Measurements from ENCODE around the gene SLC26A4.
A peak's percentile ranks its signal among the peaks of the same experiment; 100 is the strongest.

The SLC26A4 gene

GRCh38 chr7:107712896-107713295, 52.3 kb downstream of the SLC26A4 start:
- no peaks in the 10 kb centered on the region for H3K36me3 ChIP-seq (ENCODE audit: insufficient read depth, low read length)
- H2AFZ ChIP-seq (ENCODE audit: low read depth, low read length), result no peak overlapping the region
- H3K9me3 ChIP-seq (ENCODE audit: low read length), result no peaks in the 10 kb centered on the region
- H3K4me1 ChIP-seq (ENCODE audit: insufficient read depth, low read length), result no peaks in the 10 kb centered on the region
- H3K27me3 ChIP-seq (ENCODE audit: insufficient read depth, low read length), result no peaks in the 10 kb centered on the region
- H3K4me3 ChIP-seq (ENCODE audit: low read length), result no peak overlapping the region

GRCh38 chr7:107715531-107715930, 54.9 kb downstream of the SLC26A4 start:
- no peaks in the 10 kb centered on the region for H3K4me1 ChIP-seq (ENCODE audit: insufficient read depth, low read length)
- H3K4me3 ChIP-seq (ENCODE audit: low read length), result no peak overlapping the region
- no peaks in the 10 kb centered on the region for H3K36me3 ChIP-seq (ENCODE audit: insufficient read depth, low read length)
- H3K9me3 ChIP-seq (ENCODE audit: low read length), result no peaks in the 10 kb centered on the region
- H2AFZ ChIP-seq (ENCODE audit: low read depth, low read length), result no peak overlapping the region
- H3K27me3 ChIP-seq (ENCODE audit: insufficient read depth, low read length), result no peaks in the 10 kb centered on the region

GRCh38 chr7:107718456-107719193, 58.0 kb downstream of the SLC26A4 start:
- Histone ChIP-seq H3K4me3 (ENCODE audit: low read length) (no peak overlapping the region), H3K27me3 (ENCODE audit: insufficient read depth, low read length) (no peaks in the 10 kb centered on the region), H3K9me3 (ENCODE audit: low read length) (no peaks in the 10 kb centered on the region), H3K36me3 (ENCODE audit: insufficient read depth, low read length) (no peaks in the 10 kb centered on the region), H2AFZ (ENCODE audit: low read depth, low read length) (no peak overlapping the region), H3K4me1 (ENCODE audit: insufficient read depth, low read length) (no peaks in the 10 kb centered on the region)

- H3K27me3 ChIP-seq (ENCODE audit: insufficient read depth, low read length), result no peaks in the 10 kb centered on the region
- H3K9me3 ChIP-seq (ENCODE audit: low read length), result no peaks in the 10 kb centered on the region
- H3K4me3 ChIP-seq (ENCODE audit: low read length), result no peak overlapping the region
- H2AFZ ChIP-seq (ENCODE audit: low read depth, low read length), result no peak overlapping the region
- H3K36me3 ChIP-seq (ENCODE audit: insufficient read depth, low read length), result no peaks in the 10 kb centered on the region
- no peaks in the 10 kb centered on the region for H3K4me1 ChIP-seq (ENCODE audit: insufficient read depth, low read length)
Observed at GRCh38 chr7:107721286-107721685, 60.7 kb downstream of the SLC26A4 start.

GRCh38 chr7:107723255-107723654, 62.6 kb downstream of the SLC26A4 start:
- Histone ChIP-seq H3K9me3 (ENCODE audit: low read length) (no peaks in the 10 kb centered on the region), H3K27me3 (ENCODE audit: insufficient read depth, low read length) (peaks cover 2% of the 10 kb centered on the region)

GRCh38 chr7:107725138-107725740, 64.6 kb downstream of the SLC26A4 start:
- H3K4me3 ChIP-seq (ENCODE audit: low read length), result no peak overlapping the region
- no peaks in the 10 kb centered on the region for H3K36me3 ChIP-seq (ENCODE audit: insufficient read depth, low read length)
- H3K9me3 ChIP-seq (ENCODE audit: low read length), result no peaks in the 10 kb centered on the region
- peaks cover 2% of the 10 kb centered on the region for H3K27me3 ChIP-seq (ENCODE audit: insufficient read depth, low read length)
- H2AFZ ChIP-seq (ENCODE audit: low read depth, low read length), result no peak overlapping the region
- H3K4me1 ChIP-seq (ENCODE audit: insufficient read depth, low read length), result no peaks in the 10 kb centered on the region

More at GRCh38 chr7:107723255-107723654, 62.6 kb downstream of the SLC26A4 start:
- no peaks in the 10 kb centered on the region for H3K36me3 ChIP-seq (ENCODE audit: insufficient read depth, low read length)
- no peak overlapping the region for H3K4me3 ChIP-seq (ENCODE audit: low read length)
- H2AFZ ChIP-seq (ENCODE audit: low read depth, low read length), result no peak overlapping the region
- H3K4me1 ChIP-seq (ENCODE audit: insufficient read depth, low read length), result no peaks in the 10 kb centered on the region

GRCh38 chr7:107726356-107727130, 65.9 kb downstream of the SLC26A4 start:
- H3K4me3 ChIP-seq (ENCODE audit: low read length), result no peak overlapping the region
- H3K9me3 ChIP-seq (ENCODE audit: low read length), result no peaks in the 10 kb centered on the region
- peaks cover 2% of the 10 kb centered on the region for H3K27me3 ChIP-seq (ENCODE audit: insufficient read depth, low read length)
- H3K4me1 ChIP-seq (ENCODE audit: insufficient read depth, low read length), result no peaks in the 10 kb centered on the region
- H2AFZ ChIP-seq (ENCODE audit: low read depth, low read length), result no peak overlapping the region
- no peaks in the 10 kb centered on the region for H3K36me3 ChIP-seq (ENCODE audit: insufficient read depth, low read length)

- Histone ChIP-seq H3K36me3 (ENCODE audit: insufficient read depth, low read length) (no peaks in the 10 kb centered on the region), H3K4me3 (ENCODE audit: low read length) (no peak overlapping the region), H3K27me3 (ENCODE audit: insufficient read depth, low read length) (peaks cover 2% of the 10 kb centered on the region), H2AFZ (ENCODE audit: low read depth, low read length) (no peak overlapping the region), H3K9me3 (ENCODE audit: low read length) (no peaks in the 10 kb centered on the region), H3K4me1 (ENCODE audit: insufficient read depth, low read length) (no peaks in the 10 kb centered on the region)
Observed at GRCh38 chr7:107728276-107728675, 67.6 kb downstream of the SLC26A4 start.

- Histone ChIP-seq H2AFZ (ENCODE audit: low read depth, low read length) (peak overlapping the region; percentile 80), H3K27me3 (ENCODE audit: insufficient read depth, low read length) (no peaks in the 10 kb centered on the region), H3K4me3 (ENCODE audit: low read length) (peak overlapping the region; percentile 85), H3K36me3 (ENCODE audit: insufficient read depth, low read length) (no peaks in the 10 kb centered on the region), H3K4me1 (ENCODE audit: insufficient read depth, low read length) (peaks cover 24% of the 10 kb centered on the region), H3K9me3 (ENCODE audit: low read length) (no peaks in the 10 kb centered on the region)
Observed at GRCh38 chr7:107742678-107743566, 82.3 kb downstream of the SLC26A4 start.

- Histone ChIP-seq H2AFZ (ENCODE audit: low read depth, low read length) (peak within 1 kb of the TSS; percentile 80), H3K27me3 (ENCODE audit: insufficient read depth, low read length) (no peaks in the 10 kb centered on the region)
Observed at GRCh38 chr7:107743567-107744344, 83.1 kb downstream of the SLC26A4 start, which contains the start of gene CBLL1. Gene CBLL1 (plus strand): TSS chr7:107744142. CDS start chr7:107744164, 22 bp downstream.

GRCh38 chr7:107744345-107744750, 83.7 kb downstream of the SLC26A4 start:
- H3K27me3 ChIP-seq (ENCODE audit: insufficient read depth, low read length), result no peaks in the 10 kb centered on the region
- peak overlapping the region; percentile 80 for H2AFZ ChIP-seq (ENCODE audit: low read depth, low read length)
- peaks cover 24% of the 10 kb centered on the region for H3K4me1 ChIP-seq (ENCODE audit: insufficient read depth, low read length)
- no peaks in the 10 kb centered on the region for H3K9me3 ChIP-seq (ENCODE audit: low read length)
- peaks cover 6% of the 10 kb centered on the region for H3K36me3 ChIP-seq (ENCODE audit: insufficient read depth, low read length)
- peak overlapping the region; percentile 85 for H3K4me3 ChIP-seq (ENCODE audit: low read length)

More at GRCh38 chr7:107743567-107744344, 83.1 kb downstream of the SLC26A4 start, which contains the start of gene CBLL1:
- Histone ChIP-seq H3K4me1 (ENCODE audit: insufficient read depth, low read length) (peaks cover 24% of the 10 kb centered on the region), H3K9me3 (ENCODE audit: low read length) (no peaks in the 10 kb centered on the region), H3K36me3 (ENCODE audit: insufficient read depth, low read length) (peaks cover under 1% of the 10 kb centered on the region), H3K4me3 (ENCODE audit: low read length) (peak within 1 kb of the TSS; percentile 85)

GRCh38 chr7:107746006-107746405, 85.4 kb downstream of the SLC26A4 start:
- Histone ChIP-seq H3K27me3 (ENCODE audit: insufficient read depth, low read length) (no peaks in the 10 kb centered on the region), H3K4me1 (ENCODE audit: insufficient read depth, low read length) (peaks cover 24% of the 10 kb centered on the region), H3K4me3 (ENCODE audit: low read length) (no peak overlapping the region)

More at GRCh38 chr7:107746006-107746405, 85.4 kb downstream of the SLC26A4 start:
- Histone ChIP-seq H3K36me3 (ENCODE audit: insufficient read depth, low read length) (peaks cover 20% of the 10 kb centered on the region), H3K9me3 (ENCODE audit: low read length) (no peaks in the 10 kb centered on the region), H2AFZ (ENCODE audit: low read depth, low read length) (no peak overlapping the region)

All from neuron (in vitro differentiated cells).